HepG2 (cell line): ENCODE results near the gene RXRG.

Experiments used
- CTCF ChIP-seq: sonication (generic); formaldehyde crosslinking; IDR thresholded peaks from 2 replicates; pipeline ENCODE4 v1.5.0; 2020; ENCODE audit warnings: mild to moderate bottlenecking, missing genetic modification reagents, moderate library complexity
- ISX ChIP-seq: sonication (generic); formaldehyde crosslinking; conservative IDR thresholded peaks from 2 replicates; pipeline ENCODE4 v1.5.0; 2020; ENCODE audit warnings: missing genetic modification reagents
- POLR2A ChIP-seq, 2 experiments: IDR thresholded peaks; 2 replicates each; pipeline ENCODE4 v1.6.1; 2011; ENCODE audit warnings: low read depth in 2 of 2, low read length in 2 of 2, mild to moderate bottlenecking in 1 of 2, moderate library complexity in 1 of 2; ENCODE audit not compliant: insufficient read depth in 1 of 2
- TAF1 ChIP-seq: sonication (generic); formaldehyde crosslinking; IDR thresholded peaks from 2 replicates; pipeline ENCODE4 v1.4.0; 2020; ENCODE audit warnings: missing genetic modification reagents
- ZBTB39 ChIP-seq: sonication (generic); formaldehyde crosslinking; IDR thresholded peaks from 2 replicates; pipeline ENCODE4 v1.5.0; 2020; ENCODE audit warnings: missing genetic modification reagents

GRCh38 chr1:165436994-165437393, 7.9 kb downstream of the RXRG start:
- TF ChIP-seq POLR2A (IDR thresholded peaks at IDR 0.05; ENCODE audit: insufficient read depth in 1 of 2, low read depth in 2 of 2, low read length in 2 of 2) (no peak), CTCF (CRISPR knock-in tag) (no peak), ISX (no peak), TAF1 (CRISPR knock-in tag) (no peak), ZBTB39 (no peak)
